Measurements from ENCODE around the gene ATP5PO. TPM values are rescaled to one million over a fixed set of nuclear protein-coding genes. Genes with fewer than 3 reads are reported as not detected.

Gene ATP5PO
- total and polyA plus RNA-seq, 2 of the 8 experiments (the other 6 are each of a cell fraction or from before 2014, with no cell fraction given): 251 to 267 TPM

- TF ChIP-seq SP1 (IDR thresholded peaks at IDR 0.05; ENCODE audit: low read depth, low read length) (no peak), RNF2 (IDR thresholded peaks at IDR 0.05; ENCODE audit: borderline replicate concordance, low read depth, low read length, missing control alignments, poor library complexity, severe bottlenecking) (no peak)
Measured at GRCh38 chr21:33885172-33885514, 30.5 kb downstream of the ATP5PO start (continued).
